Measurements from ENCODE around the gene AATK. TPM values are rescaled to one million over a fixed set of nuclear protein-coding genes. Genes with fewer than 3 reads are reported as not detected.

AATK gene
- total and polyA plus RNA-seq, 9 of the 15 experiments (the other 6 are each of a cell fraction or from before 2014, with no cell fraction given): 0.11 to 0.55 (median 0.38) TPM; not detected in 5

- CTCF ChIA-PET (ENCODE audit: low intra/inter-chr PET ratio): no interaction called here
- Histone ChIP-seq H3K9ac (ENCODE audit: insufficient read depth in 1 of 2, low read depth in 2 of 2, low read length in 2 of 2) (no peak overlapping the region), H3K27me3 (ENCODE audit: control insufficient read depth in 2 of 2, insufficient read depth in 2 of 2, low read length in 2 of 2) (peaks cover 41 to 91% of the 10 kb centered on the region in 2 experiments; a peak in 4 of 5 replicates), H3K9me3 (replicated peaks; ENCODE audit: control insufficient read depth, insufficient read depth, low read depth, low read length) (no peaks in the 10 kb centered on the region), H4K20me1 (replicated peaks; ENCODE audit: control insufficient read depth, insufficient read depth, low read length) (no peaks in the 10 kb centered on the region; the same call in 1 of the 2 replicates), H3K36me3 (ENCODE audit: control insufficient read depth, insufficient read depth, low read length) (no peaks in the 10 kb centered on the region), H3K27ac (ENCODE audit: extremely low read depth, low read depth, low read length) (no peak overlapping the region), H3K4me1 (replicated peaks in 1 of 2; ENCODE audit: control insufficient read depth in 2 of 2, insufficient read depth in 2 of 2, low read length in 2 of 2) (peaks cover 0 to 74% of the 10 kb centered on the region in 2 experiments; a peak in 2 of 5 replicates), H3K79me2 (ENCODE audit: control insufficient read depth, insufficient read depth, low read length) (no peaks in the 10 kb centered on the region), H3K9me1 (ENCODE audit: control insufficient read depth, insufficient read depth, low read length) (no peaks in the 10 kb centered on the region), H2AFZ (ENCODE audit: low read depth, low read length) (no peak overlapping the region), H3K4me2 (ENCODE audit: insufficient read depth, low read length) (no peak overlapping the region), H3K4me3 (no peak overlapping the region)
- 10% methylated on average over 12 of the region's 25 CpGs for WGBS (ENCODE audit: insufficient coverage, low coverage, missing lambda C conversion rate)
- POLR2A ChIA-PET: no interaction called here
- DNase-seq (ENCODE audit: extremely low read depth in 1 of 4, low spot score in 3 of 4) (no peak), FAIRE-seq (no peak), ATAC-seq (no peak)
- TF ChIP-seq CBX1 (IDR thresholded peaks at IDR 0.05; ENCODE audit: low read depth): no peak
- no peak for TF ChIP-seq ZNF764 (CRISPR knock-in tag; IDR thresholded peaks at IDR 0.05; ENCODE audit: low read depth)
- no peak for TF ChIP-seq EZH2 (IDR thresholded peaks at IDR 0.05; ENCODE audit: borderline replicate concordance, low read depth, low read length)
- TF ChIP-seq YY1 (IDR thresholded peaks at IDR 0.05; ENCODE audit: borderline replicate concordance in 1 of 3, control insufficient read depth in 1 of 3, extremely low read depth in 1 of 3, insufficient read depth in 3 of 3, insufficient read length in 1 of 3, insufficient replicate concordance in 2 of 3, low read depth in 1 of 3, low read length in 2 of 3): no peak
- no peak for TF ChIP-seq ZNF512 (tag; IDR thresholded peaks at IDR 0.05)
- TF ChIP-seq ETS1 (conservative IDR thresholded peaks at IDR 0.05; ENCODE audit: control insufficient read depth, low read depth, low read length): no peak
- TF ChIP-seq ZNF77 (CRISPR knock-in tag; IDR thresholded peaks at IDR 0.05): no peak
- no peak for TF ChIP-seq RBM25 (IDR thresholded peaks at IDR 0.05; ENCODE audit: low read depth, low read length, severe bottlenecking)
- no peak for TF ChIP-seq SREBF2 (CRISPR knock-in tag; IDR thresholded peaks at IDR 0.05)
- no peak for TF ChIP-seq ADNP (tag; IDR thresholded peaks at IDR 0.05)
- TF ChIP-seq CBX5 (IDR thresholded peaks at IDR 0.05; ENCODE audit: borderline replicate concordance, low read depth): no peak
- TF ChIP-seq ZNF431 (CRISPR knock-in tag; IDR thresholded peaks at IDR 0.05): no peak
- no TSS peak for BruUV-seq (replicated peaks)
- in situ Hi-C loops (cut with MboI): no loop called here
- intact Hi-C loops (cut with micrococcal nuclease): no loop called here
These were observed 6.3 kb downstream of the AATK start for GRCh38 chr17:81159611-81160265.
